NCI-H2196 (cell line): ENCODE results near the gene PSMC3IP.
"Not testable (repeated sequence)": the region's sequence is repeated elsewhere in the genome, so short reads cannot be mapped to it uniquely, and the experiment has no call there.

Source experiments
- DNase-seq: peaks from one replicate; lab custom pipeline; 2025; ENCODE audit not compliant: unreplicated experiment; lab: John Stamatoyannopoulos, UW

The PSMC3IP gene

DNA sequence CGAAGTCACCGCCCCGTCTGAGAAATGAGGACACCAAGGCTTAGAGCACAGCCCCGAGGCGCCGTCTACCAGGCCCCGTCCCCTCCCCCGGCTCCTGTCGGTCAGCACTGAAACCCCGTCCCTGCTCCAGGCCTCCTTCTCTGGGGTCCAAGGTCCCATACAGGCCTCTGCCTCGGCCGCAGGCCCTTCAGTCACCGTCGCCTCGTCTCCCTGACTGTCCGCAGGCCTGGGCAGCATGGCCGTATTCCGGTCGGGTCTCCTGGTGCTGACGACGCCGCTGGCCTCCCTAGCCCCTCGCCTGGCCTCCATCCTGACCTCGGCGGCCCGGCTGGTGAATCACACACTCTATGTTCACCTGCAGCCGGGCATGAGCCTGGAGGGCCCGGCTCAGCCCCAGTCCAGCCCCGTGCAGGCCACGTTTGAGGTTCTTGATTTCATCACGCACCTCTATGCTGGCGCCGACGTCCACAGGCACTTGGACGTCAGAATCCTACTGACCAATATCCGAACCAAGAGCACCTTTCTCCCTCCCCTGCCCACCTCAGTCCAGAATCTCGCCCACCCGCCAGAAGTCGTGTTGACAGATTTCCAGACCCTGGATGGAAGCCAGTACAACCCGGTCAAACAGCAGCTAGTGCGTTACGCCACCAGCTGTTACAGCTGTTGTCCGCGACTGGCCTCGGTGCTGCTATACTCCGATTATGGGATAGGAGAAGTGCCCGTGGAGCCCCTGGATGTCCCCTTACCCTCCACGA, 15.0 kb downstream of the PSMC3IP start:
- no peak for DNase-seq

- DNase-seq: peak; percentile 88
These were observed 15.6 kb downstream of the PSMC3IP start, which contains the start of gene COASY for GRCh38 chr17:42561897-42562387. TSS of gene COASY (plus strand) at chr17:42562148. CDS start at chr17:42562623, 475 bp downstream.

GRCh38 chr17:42560246-42560645, 17.3 kb downstream of the PSMC3IP start:
- no peak for DNase-seq

DNA sequence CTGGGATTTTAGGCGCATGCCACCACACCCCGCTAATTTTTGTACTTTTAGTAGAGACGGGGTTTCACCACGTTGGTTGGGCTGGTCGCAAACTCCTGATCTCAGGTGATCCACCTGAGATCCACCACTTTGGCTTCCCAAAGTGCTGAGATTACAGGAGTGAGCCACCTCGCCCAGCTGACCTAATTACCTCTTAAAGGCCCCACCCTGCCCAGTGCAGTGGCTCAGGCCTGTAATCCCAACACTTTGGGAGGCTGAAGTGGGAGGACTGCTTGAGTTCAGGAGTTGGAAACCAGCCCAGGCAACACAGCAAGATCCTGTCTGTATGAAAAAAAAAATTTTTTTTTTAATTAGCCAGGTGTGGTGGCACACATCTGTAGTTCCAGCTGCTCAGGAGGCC, 18.5 kb downstream of the PSMC3IP start:
- peak; percentile 6 for DNase-seq

DNA sequence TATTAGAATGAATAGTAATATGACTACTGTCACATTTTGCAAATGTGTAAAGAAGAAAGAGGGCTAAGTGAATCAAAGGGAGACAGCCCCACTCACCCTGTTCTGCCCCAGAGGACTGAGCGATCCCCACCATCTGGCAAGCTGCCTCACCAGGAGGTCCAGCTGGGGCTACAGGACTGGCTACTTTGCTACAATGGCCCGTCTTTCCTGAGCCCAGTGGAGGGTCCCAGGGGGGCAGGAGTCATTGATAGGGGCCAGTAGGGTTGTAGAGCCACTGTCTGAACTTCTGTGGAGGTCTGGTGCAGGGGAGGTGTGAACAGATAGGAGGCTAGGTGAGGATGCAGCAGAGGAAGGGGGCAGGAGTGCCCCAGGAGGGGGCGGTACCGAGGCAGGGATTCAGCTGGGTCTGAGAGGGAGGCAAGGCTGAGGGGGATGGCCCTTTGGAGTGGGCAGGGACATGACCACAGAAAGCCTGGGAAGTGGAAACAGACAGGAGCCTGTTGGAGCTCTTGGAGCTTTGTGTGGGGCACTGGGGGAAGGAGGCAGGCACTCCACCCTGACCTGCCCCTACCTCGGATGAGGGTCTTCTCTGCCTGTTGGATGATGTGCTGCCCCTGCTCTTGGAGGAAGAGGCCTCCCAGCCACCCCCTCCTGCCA, 21.4 kb downstream of the PSMC3IP start:
- not testable (repeated sequence) for DNase-seq

GRCh38 chr17:42555122-42555622, 22.4 kb downstream of the PSMC3IP start:
- no peak for DNase-seq

GRCh38 chr17:42554250-42555121, 23.0 kb downstream of the PSMC3IP start:
- DNase-seq: peak; percentile 65

DNA sequence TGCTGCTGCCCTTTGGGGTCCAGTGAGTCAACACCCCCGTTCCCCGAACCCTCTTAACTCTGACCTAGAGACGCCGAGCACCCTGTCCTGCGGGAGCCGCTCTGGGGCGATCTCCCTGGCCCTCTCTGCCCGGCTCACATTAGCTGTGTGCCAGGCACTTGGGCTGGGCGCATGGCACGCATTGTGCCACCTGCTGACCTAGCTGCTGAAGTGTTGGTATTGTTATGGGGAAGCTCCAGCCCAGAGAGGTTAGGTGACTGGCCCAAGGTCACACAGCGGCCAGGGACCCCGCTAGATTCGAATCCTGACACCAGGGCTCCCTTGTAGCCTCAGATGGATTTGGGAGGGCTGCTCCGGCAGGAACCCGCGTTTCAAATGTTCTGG, 23.7 kb downstream of the PSMC3IP start:
- no peak for DNase-seq

DNA sequence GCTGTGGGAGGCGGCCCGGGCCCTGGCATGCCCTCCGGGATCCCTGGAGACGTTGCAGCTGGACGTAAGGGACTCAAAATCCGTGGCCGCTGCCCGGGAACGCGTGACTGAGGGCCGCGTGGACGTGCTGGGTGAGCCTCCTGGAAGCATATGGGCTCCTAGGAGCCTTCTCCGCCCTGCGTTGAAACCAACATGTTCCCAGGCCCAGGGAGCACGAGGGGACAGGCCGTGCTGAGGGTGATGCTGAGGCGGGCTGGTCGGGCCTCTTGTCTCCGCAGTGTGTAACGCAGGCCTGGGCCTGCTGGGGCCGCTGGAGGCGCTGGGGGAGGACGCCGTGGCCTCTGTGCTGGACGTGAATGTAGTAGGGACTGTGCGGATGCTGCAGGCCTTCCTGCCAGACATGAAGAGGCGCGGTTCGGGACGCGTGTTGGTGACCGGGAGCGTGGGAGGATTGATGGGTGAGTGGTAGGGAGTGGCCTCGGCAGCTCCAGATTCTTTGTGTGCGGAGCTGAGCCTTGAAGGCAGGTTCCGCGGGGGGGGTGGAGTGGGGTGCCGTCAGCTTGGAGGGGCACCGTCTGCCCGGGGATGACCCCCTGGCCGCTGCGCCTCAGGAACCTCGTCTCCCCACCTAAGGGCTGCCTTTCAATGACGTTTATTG, 24.2 kb downstream of the PSMC3IP start:
- DNase-seq: no peak

DNA sequence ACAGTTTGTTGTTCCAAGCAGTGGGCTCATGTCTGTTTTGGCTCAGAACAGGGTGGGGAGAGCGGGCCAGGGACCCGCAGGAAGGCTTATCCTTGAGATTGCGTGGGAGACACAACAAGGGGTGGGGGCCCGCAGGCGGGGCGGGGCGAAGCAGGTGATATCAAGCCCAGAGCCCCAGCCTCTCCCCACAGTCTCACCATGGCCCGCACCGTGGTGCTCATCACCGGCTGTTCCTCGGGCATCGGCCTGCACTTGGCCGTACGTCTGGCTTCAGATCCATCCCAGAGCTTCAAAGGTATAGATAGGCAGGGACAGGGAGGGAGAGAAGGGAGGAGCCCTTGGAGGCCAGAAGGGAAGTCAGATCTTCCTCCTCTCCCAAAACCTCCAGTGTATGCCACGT, 24.8 kb downstream of the PSMC3IP start, which contains the start of gene HSD17B1:
HSD17B1 (plus strand) TSS at position 188 of the 400 bp plus-strand sequence; CDS start at position 199, 11 bp downstream.
- not testable (repeated sequence) for DNase-seq

DNA sequence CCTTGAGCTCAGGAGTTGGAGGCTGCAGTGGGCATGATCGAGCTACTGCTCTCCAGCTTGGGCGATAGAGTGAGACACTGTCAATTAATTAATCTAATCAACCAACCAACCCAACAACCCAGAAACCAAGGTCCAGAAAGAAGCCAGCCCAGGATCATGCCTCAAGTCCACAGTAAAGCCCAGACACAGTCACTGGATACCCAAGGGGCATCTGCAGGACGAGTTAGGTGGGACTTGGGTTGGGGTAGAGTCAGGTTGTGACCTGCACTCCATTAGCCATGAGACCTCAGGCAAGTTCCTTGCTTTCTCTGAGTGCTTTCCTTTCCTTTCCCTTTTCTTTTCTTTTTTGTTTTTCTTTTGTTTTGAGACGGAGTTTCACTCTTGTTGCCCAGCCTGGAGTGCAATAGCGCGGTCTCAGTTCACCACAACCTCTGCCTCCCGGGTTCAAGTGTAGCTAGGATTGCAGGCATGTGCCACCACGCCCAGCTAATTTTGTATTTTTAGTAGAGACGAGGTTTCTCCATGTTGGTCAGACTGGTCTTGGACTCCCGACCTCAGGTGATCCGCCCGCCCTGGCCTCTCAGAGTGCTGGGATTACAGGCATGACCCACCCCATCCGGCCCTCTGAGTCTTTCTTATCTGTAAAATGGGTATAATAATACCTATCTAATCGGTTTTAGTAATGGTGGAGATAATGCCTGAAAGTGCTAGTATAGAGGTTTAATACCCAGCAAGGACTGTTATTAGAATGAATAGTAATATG, 28.4 kb downstream of the PSMC3IP start:
- DNase-seq: no peak

GRCh38 chr17:42548070-42548837, 29.3 kb downstream of the PSMC3IP start:
- DNase-seq: no peak

DNA sequence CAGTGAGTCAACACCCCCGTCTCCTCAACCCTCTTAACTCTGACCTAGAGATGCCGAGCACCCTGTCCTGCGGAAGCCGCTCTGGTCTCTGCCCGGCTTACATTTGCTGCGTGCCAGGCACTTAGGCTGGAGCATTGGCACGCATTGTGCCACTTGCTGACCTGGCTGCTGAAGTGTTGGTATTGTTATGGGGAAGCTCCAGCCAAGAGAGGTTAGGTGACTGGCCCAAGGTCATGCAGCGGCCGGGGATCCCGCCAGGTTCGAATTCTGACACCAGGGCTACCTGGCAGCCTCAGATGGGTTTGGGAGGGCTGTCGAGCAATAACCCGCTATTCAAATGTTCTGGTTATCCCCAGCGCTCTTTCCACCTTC, 29.8 kb downstream of the PSMC3IP start:
- DNase-seq: no peak

GRCh38 chr17:42547001-42547461, 30.5 kb downstream of the PSMC3IP start:
- no peak for DNase-seq

DNA sequence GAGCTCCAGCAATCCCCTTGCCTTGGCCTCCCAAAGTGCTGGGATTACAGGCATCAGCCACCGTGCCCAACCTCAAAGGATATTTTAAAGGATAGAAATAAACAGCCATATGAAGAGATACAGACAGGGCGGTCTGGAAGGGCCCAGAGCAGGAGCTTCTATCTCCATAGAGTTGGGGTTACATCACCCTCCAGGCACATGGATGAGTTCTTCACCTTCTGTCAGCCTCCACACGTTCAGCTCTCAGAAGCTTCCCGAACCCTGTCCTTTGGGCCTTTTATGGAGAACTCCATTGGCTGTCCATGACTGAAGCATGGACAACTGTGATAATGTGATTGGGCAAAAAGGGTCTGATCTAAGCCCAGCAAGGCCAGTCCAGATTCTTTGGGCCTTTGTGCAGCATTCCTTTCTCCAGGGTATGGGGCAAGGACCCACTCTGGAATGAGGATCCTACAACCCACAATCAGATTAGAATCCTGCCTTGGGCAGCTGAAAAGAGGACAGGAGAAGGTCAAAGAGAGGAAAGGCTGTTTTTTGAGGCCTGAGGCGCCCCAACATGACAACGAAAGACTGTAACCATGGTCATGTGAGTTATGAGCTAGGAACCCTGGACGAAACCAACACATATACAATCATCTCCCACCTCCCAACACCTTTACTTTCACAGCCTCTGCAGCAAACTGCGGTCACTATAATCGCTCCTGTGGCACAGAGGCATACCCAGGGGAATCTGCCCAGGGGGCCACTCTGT, 31.6 kb downstream of the PSMC3IP start:
- not testable (repeated sequence) for DNase-seq

- no peak for DNase-seq
These were observed 32.6 kb downstream of the PSMC3IP start for GRCh38 chr17:42544874-42545283.

- DNase-seq: no peak
These were observed 34.1 kb downstream of the PSMC3IP start for GRCh38 chr17:42543190-42544079.
